Neural cell (in vitro differentiated cells): Measurements from ENCODE around the gene HDAC9.

Source experiments
- EP300 ChIP-seq: fragments of 450-650 bp; conservative IDR thresholded peaks from 2 replicates; pipeline ENCODE4 v1.6.1; 2014; ENCODE audit warnings: antibody characterized with exemption, mild to moderate bottlenecking, moderate library complexity; ENCODE audit not compliant: poor library complexity, severe bottlenecking
- EZH2 ChIP-seq: fragments of 200-600, 300-800 bp; shearing (Covaris generic), sonication (generic); IDR thresholded peaks from 2 replicates; pipeline ENCODE4 v1.6.1; 2014; ENCODE audit warnings: antibody characterized with exemption, low read length, borderline replicate concordance, mild to moderate bottlenecking; ENCODE audit not compliant: insufficient read depth, poor library complexity, severe bottlenecking
- MXI1 ChIP-seq: fragments of 450-650 bp; conservative IDR thresholded peaks from 2 replicates; pipeline ENCODE4 v1.6.1; 2014; ENCODE audit warnings: antibody characterized with exemption, mild to moderate bottlenecking; ENCODE audit not compliant: poor library complexity, severe bottlenecking
- POLR2AphosphoS5 ChIP-seq: IDR thresholded peaks from 2 replicates; pipeline ENCODE4 v1.6.1; 2012
- RAD21 ChIP-seq: fragments of 450-650 bp; conservative IDR thresholded peaks from 2 replicates; pipeline ENCODE4 v1.6.1; 2014; ENCODE audit warnings: antibody characterized with exemption, mild to moderate bottlenecking, moderate library complexity
- SMC3 ChIP-seq: fragments of 450-650 bp; conservative IDR thresholded peaks from 2 replicates; pipeline ENCODE4 v1.6.1; 2014; ENCODE audit warnings: antibody characterized with exemption, mild to moderate bottlenecking, moderate library complexity; ENCODE audit not compliant: poor library complexity
- TAF1 ChIP-seq: IDR thresholded peaks from 2 replicates; pipeline ENCODE4 v1.6.1; 2012; ENCODE audit warnings: low read depth
- TF ChIP-seq, protein P1 (sequence below): fragments of 450-650 bp; IDR thresholded peaks from 2 replicates; pipeline ENCODE4 v1.5.1; 2014; ENCODE audit warnings: antibody characterized with exemption, mild to moderate bottlenecking, moderate library complexity; ENCODE audit not compliant: poor library complexity, severe bottlenecking

DNA sequence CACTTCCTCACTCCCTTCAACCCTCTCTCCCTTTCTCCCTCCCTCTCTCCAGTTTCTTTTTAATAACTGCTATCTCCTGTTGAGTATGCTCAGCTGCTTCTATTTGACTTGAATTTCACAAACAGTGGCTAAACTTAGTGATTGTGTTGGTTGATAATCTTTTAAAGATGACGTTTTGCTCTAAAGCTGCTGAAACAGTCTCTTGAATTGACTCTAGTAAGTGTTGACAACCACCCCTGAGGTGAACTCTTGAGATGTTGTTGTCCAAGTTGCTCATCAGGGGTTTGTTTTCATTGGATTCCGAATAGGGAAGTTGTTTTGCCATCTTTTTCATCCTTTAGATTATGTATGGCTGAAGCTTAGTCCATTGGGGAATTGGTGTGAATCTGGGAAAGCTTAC, 445.7 kb downstream of the HDAC9 start:
- TF ChIP-seq, protein P1, sequence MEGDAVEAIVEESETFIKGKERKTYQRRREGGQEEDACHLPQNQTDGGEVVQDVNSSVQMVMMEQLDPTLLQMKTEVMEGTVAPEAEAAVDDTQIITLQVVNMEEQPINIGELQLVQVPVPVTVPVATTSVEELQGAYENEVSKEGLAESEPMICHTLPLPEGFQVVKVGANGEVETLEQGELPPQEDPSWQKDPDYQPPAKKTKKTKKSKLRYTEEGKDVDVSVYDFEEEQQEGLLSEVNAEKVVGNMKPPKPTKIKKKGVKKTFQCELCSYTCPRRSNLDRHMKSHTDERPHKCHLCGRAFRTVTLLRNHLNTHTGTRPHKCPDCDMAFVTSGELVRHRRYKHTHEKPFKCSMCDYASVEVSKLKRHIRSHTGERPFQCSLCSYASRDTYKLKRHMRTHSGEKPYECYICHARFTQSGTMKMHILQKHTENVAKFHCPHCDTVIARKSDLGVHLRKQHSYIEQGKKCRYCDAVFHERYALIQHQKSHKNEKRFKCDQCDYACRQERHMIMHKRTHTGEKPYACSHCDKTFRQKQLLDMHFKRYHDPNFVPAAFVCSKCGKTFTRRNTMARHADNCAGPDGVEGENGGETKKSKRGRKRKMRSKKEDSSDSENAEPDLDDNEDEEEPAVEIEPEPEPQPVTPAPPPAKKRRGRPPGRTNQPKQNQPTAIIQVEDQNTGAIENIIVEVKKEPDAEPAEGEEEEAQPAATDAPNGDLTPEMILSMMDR = no peak
- TF ChIP-seq EZH2 = no peak
- no peak for TF ChIP-seq RAD21
- TF ChIP-seq SMC3 = no peak
- no peak for TF ChIP-seq POLR2AphosphoS5
- no peak for TF ChIP-seq EP300
- TF ChIP-seq MXI1 = no peak
- no peak for TF ChIP-seq TAF1
